HG03439 (cell line): ENCODE results near the gene CARD10.
"Not testable (repeated sequence)": the region's sequence is repeated elsewhere in the genome, so short reads cannot be mapped to it uniquely, and the experiment has no call there.

Experiments used
- ATAC-seq: cut with Tn5 transposase; IDR thresholded peaks from one replicate; pipeline ENCODE4 v1.9.1; 2021; ENCODE audit warnings: mild to moderate bottlenecking, moderate library complexity; ENCODE audit not compliant: unreplicated experiment

CARD10 gene

DNA sequence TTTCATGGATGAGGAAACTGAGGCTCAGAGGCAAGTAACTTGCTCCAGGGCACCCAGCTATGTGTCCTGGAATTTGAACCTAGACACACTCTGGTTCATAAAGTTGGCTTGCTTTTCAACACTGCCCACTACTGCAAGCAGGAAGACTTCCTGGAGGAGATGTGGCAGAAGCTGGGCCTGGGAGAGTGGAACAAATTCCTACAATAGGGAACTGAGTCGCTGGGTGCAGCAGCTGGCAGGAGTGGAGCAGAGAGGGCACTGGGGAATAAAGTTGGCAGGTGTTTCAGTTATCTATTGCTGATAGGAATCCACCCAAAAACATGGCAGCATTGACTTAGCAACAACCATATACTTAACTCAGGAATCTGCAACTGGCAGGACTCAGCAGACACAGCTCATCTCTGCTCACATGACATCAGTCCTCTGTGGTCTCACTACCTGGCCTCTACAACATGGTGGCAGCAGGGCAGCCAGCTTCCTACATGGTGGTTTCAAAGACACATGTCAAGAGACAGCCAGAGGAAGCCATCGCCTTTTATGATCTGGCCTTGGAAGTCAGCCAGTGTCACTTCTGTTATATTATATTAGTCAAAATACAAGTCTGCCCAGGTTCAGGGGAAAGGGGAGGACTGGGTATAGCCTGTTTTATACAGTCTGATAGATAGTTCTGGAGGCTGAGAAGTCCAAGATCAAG is 10.6 kb upstream of the CARD10 start:
- ATAC-seq = no peak

DNA sequence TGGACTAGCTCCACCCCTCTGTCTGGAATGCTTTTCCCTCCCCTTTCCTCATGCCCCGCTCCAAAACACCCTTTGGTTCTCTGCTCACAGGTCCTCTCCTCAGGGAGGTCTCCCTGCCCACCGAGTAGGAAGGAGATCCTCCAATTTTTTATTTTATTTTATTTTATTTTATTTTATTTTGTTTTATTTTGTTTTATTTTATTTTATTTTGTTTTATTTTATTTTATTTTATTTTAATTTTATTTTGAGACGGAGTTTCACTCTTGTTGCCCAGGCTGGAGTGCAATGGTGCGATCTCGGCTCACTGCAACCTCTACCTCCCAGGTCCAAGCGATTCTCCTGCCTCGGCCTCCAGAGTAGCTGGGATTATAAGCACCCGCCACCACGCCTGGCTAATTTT is 8.7 kb upstream of the CARD10 start:
- not testable (repeated sequence) for ATAC-seq

DNA sequence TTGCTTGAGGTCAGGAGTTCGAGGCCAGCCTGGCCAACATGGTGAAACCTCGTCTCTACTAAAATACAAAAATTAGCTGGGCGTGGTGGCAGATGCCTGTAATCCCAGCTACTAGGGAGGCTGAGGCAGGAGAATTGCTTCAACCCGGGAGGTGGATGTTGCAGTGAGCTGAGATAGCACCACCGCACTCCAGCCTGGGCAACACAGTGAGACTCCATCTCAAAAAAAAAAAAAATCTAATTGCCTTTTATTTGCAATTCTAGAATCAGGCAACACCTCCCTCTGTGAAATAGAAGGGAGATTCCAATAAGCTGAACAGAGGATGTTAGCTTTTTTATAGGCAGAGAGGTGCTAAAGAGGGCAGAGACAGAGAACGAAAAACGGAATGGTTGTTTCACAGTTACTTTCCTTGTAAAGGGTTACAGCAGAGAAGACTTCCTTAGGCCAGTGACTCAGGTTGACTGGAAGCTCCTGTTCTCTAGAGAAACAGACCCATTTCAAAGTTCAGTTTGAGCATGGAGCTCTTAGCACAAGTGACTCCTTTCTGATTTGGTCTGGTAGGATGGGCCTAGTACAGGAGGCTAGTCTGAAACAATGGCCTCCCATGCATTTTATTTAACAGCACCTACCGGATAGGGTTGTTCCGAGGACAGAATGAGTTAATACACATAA is 8.0 kb upstream of the CARD10 start:
- ATAC-seq = not testable (repeated sequence)

DNA sequence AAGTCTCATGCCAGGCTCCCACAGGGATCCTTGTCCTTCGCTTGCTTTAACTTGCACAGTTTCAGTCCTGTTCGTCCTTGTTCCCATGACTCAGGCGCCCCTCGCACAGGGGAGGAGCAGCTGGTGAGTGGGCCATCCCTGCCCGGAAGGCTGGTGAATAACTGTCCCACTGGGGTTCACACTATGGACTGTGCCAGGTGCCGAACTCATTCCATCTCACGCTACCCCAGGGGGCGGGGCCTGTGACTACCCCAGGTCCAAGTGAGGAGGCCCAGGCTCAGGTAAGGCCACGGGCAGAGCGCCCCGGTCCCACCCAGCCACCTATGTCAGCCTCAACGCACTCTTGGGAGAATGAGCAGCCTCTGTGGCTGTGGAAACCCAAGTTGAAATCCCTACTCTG is 7.2 kb upstream of the CARD10 start:
- ATAC-seq = no peak

DNA sequence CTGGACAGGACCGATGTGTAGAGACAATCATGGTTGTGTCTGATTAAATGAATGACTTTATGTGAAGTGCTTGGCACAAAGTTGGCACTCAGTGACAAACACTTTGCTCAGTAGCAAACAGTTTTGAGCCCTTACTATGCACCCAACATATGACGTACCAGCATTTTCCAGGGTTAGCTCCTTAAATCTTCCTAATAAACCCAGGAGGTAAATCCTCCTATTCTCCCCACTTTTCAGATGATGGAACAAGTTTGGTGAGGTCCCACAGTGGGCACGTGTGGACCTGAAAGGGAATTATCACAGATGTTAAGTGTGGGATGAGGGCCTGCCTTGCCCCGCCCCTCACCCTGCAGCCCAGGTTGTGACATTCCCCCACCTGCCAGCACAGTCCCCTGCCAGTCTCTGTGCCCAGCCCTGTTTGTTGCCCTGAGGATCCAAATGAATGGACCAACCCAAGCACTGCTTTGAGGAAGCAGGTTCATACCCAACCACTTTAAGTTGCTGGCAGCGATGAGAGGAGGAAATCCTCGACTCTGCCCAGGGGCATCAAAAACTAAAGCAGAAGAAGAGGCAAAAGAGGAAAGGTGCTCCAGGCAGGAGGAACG is 6.6 kb upstream of the CARD10 start:
- no peak for ATAC-seq

DNA sequence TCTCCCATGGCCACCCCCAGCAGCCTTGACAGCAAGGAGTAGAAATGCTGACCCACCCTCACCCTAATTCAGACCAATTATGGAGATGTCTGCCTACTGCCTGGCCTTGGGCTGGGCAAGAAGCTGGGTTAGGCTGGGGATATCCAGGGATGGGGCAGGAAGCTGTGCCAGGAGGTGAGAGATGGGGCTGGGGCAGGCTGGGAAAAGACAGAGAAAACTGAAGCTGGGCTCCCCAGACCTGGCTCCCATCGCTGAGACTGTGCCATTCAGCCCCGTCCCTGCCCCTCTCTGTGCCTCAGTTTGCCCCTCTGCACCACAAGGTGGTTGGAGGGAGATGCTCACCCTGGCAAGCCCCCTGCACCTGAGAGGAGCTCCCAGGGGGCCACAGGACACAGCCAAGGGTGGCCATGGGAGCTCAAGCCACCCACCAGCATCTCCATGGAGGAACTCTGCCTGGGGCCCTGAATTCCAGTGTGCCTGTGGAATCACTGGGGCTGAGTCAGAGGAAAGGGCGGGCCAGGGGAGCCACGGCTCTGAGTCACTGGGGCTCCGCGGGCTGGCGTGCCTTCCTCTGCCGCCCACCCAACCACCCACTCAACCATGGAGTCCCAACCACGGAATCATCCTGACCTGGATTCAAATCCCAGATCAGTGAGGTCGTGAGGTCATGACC is 6.0 kb upstream of the CARD10 start:
- ATAC-seq = no peak

DNA sequence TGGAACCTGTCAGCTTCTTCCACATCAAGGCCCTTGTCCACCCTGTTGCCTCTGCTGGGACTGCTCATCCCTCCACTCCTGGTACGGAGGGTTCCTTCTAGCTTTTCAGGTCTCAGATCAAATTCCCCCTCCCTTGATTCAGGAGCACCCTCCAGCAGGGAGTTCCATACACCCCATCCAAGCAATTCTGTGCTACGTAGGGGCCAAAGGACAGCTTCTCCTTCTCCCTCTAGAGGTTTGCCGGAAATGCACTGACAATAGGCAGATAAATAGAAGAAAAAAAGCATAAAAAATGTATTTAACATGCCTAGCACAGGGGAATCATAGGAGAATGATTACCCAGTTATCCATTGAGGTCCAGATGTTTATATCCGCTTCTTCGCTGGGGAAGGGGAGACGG is 3.3 kb upstream of the CARD10 start:
- ATAC-seq = no peak

DNA sequence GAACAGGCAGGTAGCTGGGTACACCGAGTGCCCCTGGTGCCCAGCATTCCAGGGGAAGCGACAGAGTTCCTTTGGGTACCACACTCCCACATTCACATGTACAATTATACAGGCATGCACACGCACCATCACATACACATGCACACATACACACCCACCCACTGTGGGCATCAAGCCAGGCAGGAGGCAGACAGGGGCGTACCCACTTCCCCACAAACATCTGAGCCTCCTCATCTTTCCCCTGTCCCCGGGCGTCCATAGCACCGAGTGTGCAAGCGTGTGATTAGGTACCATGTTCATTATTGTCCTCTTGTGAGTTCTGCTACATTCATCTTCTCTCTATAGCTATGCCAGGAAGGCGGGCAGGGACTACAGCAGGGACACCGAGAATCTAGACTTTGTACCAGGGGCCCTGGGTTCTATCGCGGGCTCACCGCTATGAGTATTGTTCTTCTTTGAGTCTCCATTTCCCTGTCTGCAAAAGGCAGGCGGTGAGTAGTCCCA is 2.1 kb upstream of the CARD10 start:
- no peak for ATAC-seq

DNA sequence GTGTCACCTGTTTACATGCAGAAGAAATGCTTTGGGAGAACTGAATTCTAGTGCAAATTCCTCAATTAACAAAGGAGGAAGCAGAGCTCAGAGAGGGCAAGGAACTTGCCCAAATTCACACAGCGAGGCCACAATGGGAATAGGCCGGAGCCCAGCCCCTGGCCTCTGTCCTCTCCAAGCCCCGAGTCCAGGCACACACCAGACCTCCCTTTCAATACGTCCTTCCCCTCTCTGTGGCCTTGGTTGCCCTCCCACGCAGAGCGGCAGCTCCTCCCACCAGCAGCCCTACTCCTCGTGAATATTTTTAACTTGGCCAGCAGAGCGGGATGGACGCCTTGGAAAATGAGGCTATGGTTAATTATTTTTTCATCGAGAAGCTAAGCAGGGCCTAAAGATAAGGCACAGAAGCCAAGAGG is 1.6 kb upstream of the CARD10 start:
- no peak for ATAC-seq

DNA sequence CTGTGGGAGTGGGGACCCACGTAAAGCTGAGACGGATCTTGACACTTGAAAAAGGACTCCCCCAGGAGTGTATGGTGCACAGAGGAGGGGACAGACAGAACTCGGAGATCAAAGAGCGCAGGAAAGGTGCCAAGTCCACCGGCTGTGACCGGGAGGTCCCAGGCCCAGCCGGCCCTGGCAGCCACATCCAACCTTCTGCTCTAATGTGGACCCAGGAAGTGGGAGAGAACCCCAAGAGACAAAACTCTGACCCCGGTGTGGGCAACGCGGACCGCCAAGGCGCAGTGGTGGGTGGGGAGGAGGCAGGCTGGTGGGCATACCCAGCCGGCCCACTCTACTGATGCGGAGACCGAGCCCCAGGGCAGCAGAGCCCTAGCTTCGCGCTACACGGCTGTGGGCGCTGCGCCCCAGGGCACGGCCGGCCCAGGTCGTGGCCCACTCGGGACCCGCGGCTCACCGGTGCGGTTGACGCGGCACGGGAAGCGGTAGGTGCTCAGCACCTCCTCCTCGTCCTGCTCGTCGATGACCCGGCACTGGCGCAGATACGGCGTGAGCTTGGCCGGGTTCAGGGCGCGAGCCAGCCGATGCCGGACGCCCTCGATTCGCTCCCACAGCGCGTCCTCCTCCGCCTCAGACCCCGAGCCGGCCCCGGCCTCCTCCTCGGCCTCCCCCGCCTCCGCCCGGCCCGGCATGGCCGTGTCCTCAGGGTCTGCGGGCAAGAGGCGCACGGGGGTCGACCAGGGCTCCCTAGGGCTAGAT is 527 bp downstream of the CARD10 start:
- ATAC-seq = no peak

DNA sequence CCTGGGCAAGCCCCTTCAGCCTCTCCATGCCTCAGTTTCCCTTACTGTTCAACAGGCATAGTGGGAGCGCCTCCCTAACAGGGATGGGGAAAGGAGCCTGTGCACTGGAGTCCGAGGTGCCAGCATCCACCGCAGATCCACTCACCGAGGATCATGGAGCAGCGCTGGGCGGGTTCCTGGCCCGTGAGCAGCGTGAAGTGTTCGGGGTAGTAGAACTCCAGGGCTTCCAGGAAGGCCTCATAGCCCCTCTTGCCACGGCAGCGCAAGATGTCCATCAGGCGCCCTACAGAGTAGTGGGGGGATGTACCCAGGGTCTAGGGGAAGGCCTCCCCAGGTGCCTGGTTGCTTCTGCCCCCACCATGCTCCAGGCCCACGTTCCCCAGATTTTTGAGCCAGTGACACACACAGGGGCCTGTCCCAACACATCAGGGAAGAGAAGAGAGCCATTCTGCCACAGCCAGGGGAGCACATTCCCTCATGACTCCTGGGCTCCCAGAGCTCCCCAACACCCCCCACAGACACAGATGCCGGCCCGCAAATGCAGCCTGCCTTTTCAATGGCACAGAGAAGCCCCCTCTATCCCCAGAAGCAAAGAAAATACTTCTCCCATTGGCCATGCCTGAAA is 1.3 kb downstream of the CARD10 start:
- ATAC-seq = no peak

DNA sequence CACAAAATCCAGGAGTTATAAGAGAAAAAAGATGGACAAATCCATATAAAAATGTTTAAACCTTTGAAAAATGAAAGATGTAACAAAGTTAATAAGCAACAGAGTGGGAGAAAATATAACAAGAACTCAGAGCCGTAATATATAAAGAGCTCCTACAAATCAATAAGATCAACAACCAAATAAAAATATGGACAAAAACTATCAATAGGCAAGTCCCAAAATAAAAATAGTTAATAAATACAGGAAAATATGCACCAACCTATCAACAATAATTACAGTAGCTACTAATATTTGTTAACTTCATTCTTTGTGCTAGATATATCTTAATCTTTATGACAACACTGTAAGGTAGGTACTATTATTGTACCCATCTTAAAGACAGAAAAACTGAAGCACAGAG is 2.8 kb downstream of the CARD10 start:
- ATAC-seq = no peak

DNA sequence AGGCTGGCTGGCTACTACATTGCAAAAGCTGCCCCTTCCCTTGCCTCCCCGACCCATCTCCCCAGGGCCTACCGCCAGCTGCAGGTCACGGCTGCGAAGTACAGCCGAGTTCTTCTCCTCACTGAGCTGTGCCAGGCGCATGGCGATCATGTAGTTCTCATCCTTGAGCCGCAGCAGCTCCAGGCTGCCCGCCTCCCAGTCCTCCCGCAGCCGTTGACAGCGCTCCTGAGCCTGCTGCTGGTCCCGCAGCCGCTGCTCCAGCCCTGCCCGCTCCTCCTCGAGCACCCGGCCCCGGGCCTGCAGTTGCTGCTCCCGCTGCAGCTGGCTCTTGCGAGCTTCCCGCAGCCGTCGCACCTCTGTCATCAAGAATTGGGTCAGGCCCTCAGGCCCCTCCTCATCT is 3.3 kb downstream of the CARD10 start:
- ATAC-seq = no peak

DNA sequence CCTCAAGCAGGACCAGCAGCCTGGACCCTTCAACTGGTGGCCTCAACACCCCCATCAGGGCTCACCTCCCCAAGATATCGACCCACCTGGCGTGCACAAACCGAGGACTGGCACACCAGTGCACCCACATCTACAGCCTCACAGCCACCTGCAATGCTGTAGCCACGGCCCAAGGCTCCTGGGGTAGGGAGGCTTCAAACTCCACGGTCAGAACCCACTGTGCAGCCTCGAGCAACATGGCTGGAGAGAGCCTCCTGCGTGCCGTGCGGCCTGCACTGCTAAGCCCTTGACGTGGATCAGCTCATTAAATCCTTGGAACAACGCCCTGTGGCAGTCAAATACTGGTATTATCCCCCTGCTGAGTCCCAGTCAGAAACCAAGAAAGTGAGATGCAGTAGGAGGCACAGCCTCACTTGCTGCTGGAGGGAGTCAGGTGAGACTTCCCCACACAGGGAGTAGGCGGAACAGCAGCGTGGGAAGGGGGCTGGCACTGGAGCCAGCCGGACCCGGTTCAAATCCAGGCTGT is 4.6 kb downstream of the CARD10 start:
- no peak for ATAC-seq

DNA sequence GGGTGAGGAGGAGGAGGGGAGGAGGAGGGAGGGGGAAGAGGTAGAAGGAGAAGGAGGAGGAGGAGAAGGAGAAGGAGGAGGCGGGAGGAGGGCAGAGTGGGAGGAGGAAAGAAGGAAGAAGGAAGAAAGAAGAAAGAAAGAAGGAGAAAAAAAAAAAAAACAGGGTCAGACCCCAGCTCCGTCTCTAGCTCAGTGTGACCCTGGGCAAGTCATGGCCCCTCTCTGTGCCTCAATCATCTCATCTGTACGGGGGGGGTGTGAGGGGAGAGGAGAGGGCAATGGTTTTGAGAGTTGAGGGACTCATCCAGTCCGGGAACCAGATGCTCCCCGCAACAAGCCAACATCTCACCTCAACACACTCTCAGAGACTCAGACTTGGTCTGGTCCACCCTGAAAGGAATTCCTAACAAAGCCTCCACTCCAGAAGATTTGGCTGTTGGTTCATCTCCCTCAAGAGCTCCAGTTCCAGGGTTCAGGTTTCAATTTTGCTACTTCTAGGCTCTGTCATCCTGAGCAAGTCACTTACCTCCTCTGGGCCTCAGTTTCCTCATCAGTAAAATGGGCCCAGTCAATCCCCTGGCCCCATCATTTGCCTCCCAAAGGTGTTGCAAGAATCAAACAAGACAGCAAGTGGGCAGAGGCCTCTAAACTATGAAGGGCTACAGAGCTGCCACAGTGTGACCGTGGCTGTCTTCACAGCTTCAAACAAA is 7.7 kb downstream of the CARD10 start:
- ATAC-seq = no peak

DNA sequence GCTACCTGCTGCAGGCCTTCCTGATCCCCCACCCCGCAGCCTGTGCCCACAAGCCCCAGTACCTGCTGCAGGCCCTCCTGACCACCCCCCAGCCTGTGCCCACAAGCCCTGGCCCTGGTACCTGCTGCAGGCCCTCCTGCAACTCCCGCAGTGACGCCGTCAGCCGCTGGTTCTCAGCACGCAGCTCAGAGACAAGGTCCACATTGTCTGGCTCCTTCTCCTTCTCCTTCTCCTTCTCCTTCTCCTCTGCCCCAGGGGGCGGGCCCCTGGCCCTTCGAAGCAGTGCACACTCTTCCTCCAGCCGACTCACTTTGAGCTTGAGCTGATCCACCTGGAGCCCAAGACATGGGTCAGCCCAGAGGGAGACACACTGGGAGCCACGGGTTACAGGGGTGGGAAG is 9.1 kb downstream of the CARD10 start:
- ATAC-seq = no peak

DNA sequence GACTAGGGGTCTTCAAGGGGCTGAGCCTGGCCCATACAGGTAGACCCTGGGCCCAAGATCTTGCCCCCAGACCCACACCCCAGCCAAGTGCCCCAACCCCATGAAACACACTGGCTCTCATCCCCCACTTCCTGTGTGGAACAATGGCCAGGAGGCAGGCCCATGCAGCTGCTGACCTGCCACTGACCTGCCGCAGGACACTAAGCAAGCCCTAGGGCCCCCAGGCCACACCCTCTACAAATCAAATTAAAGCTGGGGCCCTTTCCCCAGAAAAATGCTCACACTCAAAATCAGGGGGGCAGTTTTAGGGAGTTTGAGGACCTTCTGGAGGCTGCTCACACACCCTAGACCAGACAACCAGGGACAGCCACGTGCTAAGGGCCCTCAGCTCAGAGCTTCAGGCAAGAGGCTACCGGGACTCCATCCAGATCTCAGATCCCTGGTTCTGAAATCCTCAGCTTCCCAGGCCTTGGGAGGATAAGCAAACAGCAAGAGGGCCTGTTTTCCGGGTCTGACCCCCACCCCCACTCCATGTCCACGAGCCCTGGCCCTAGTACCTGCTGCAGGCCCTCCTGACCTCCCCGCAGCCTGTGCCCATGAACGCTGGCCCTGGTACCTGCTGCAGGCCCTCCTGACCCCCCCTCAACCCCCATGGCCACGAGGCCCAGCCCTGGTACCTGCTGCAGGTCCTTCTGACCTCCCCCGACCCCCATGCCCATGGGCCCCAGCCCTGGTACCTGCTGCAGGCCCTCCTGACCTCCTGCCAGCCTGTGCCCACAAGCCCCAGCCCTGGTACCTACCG is 10.0 kb downstream of the CARD10 start:
- no peak for ATAC-seq

DNA sequence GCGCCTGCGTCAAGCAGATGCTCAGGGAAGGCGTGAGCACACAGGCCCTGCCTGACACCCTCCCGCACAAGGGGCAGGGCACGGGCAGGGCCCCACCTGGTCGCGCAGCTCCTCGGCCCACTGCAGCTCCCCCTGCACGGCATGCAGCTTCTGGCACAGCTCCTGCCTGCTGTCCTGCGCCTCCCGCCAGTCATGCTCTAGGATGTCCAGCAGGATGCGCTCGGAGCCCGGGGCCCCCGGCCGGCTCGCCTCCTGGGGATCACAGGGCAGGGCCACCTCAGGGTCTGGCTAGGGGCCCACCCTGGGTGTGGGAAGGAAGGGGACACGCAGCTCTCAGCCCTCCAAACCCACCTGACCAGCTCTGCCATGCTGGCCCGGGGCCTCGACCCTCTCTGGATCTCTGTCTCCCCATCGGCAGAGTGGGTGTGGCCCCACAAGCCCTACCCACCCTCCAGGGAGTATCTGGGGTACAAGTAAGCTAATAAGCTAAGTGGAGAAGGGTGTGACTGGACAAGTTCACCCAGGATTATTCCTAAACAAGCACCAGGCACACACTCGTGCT is 10.7 kb downstream of the CARD10 start:
- ATAC-seq = no peak
